ENCODE results near the gene FAM81B. TPM values are rescaled to one million over a fixed set of nuclear protein-coding genes. Genes with fewer than 3 reads are reported as not detected.
"Not testable (repeated sequence)": the region's sequence is repeated elsewhere in the genome, so short reads cannot be mapped to it uniquely, and the experiment has no call there.

Gene FAM81B
- total RNA-seq (10 to 100 TPM in 1 of 2 donors, 1 to 10 TPM in 1; 2.4 to 26.9 TPM), polyA plus RNA-seq (ENCODE audit: insufficient read length in 2 of 2) (10 to 100 TPM in 1 of 2 donors, 1 to 10 TPM in 1; 5.4 to 13.9 TPM)
- long read RNA-seq, donor 1, partial matches to known transcripts: 47 of 47 reads
- long read RNA-seq, donor 1, other reads (novel, unspliced or antisense): 0 of 47 reads
- long read RNA-seq, donor 2: 0 reads
- long read RNA-seq, donor 3: 0 reads
- long read RNA-seq, donor 4: 0 reads

- no peak for DNase-seq (ENCODE audit: low read depth in 4 of 6, low spot score in 6 of 6)
- Histone ChIP-seq H3K36me3 (ENCODE audit: control insufficient read depth, insufficient read depth, low read length) (no peaks in the 10 kb centered on the region), H3K27me3 (ENCODE audit: control insufficient read depth, insufficient read depth, low read length) (no peaks in the 10 kb centered on the region), H3K4me3 (ENCODE audit: low read depth, low read length) (no peak within 1 kb of the TSS), H3K27ac (ENCODE audit: low read depth, low read length) (no peak within 1 kb of the TSS), H3K4me1 (ENCODE audit: control insufficient read depth, insufficient read depth, low read length) (no peaks in the 10 kb centered on the region), H3K9me3 (ENCODE audit: control insufficient read depth, insufficient read depth, low read length) (no peaks in the 10 kb centered on the region)
- no CpG with 5 or more reads among the region's 2 CpGs for WGBS (ENCODE audit: insufficient coverage)
These were observed at the start of gene FAM81B for GRCh38 chr5:95390812-95391492. Gene FAM81B, plus strand, starts transcription at chr5:95391366. Its CDS starts 24 bp downstream, at chr5:95391390.

GRCh38 chr5:95341444-95341843, 49.7 kb upstream of the FAM81B start:
- not testable (repeated sequence) for H3K4me3 ChIP-seq (ENCODE audit: low read depth, low read length); H3K4me1 ChIP-seq (ENCODE audit: control insufficient read depth, insufficient read depth, low read length); H3K36me3 ChIP-seq (ENCODE audit: control insufficient read depth, insufficient read depth, low read length); H3K27me3 ChIP-seq (ENCODE audit: control insufficient read depth, insufficient read depth, low read length); H3K9me3 ChIP-seq (ENCODE audit: control insufficient read depth, insufficient read depth, low read length); H3K27ac ChIP-seq (ENCODE audit: low read depth, low read length); DNase-seq (ENCODE audit: low read depth in 4 of 6, low spot score in 6 of 6)
- no CpG with 5 or more reads among the region's 2 CpGs for WGBS (ENCODE audit: insufficient coverage)

GRCh38 chr5:95347506-95348120, 43.6 kb upstream of the FAM81B start:
- no peaks in the 10 kb centered on the region for H3K4me1 ChIP-seq (ENCODE audit: control insufficient read depth, insufficient read depth, low read length)
- H3K27me3 ChIP-seq (ENCODE audit: control insufficient read depth, insufficient read depth, low read length): no peaks in the 10 kb centered on the region
- H3K36me3 ChIP-seq (ENCODE audit: control insufficient read depth, insufficient read depth, low read length): no peaks in the 10 kb centered on the region
- no peaks in the 10 kb centered on the region for H3K9me3 ChIP-seq (ENCODE audit: control insufficient read depth, insufficient read depth, low read length)
- WGBS (ENCODE audit: insufficient coverage): 17% methylated on average over 1 of the region's 4 CpGs
- no peak overlapping the region for H3K27ac ChIP-seq (ENCODE audit: low read depth, low read length)
- H3K4me3 ChIP-seq (ENCODE audit: low read depth, low read length): no peak overlapping the region
- DNase-seq (ENCODE audit: low read depth in 4 of 6, low spot score in 6 of 6): peak in 2 of 6 donors; percentile 48 to 82

- Histone ChIP-seq H3K4me3 (ENCODE audit: low read depth, low read length) (no peak overlapping the region), H3K27ac (ENCODE audit: low read depth, low read length) (no peak overlapping the region), H3K27me3 (ENCODE audit: control insufficient read depth, insufficient read depth, low read length) (no peaks in the 10 kb centered on the region), H3K9me3 (ENCODE audit: control insufficient read depth, insufficient read depth, low read length) (no peaks in the 10 kb centered on the region), H3K4me1 (ENCODE audit: control insufficient read depth, insufficient read depth, low read length) (no peaks in the 10 kb centered on the region), H3K36me3 (ENCODE audit: control insufficient read depth, insufficient read depth, low read length) (no peaks in the 10 kb centered on the region)
- 92% methylated on average over 1 of the region's 1 CpG for whole genome bisulfite sequencing (ENCODE audit: insufficient coverage)
- no peak for DNase-seq (ENCODE audit: low read depth in 4 of 6, low spot score in 6 of 6)
These were observed 40.5 kb upstream of the FAM81B start for GRCh38 chr5:95350631-95351030.

GRCh38 chr5:95352691-95353090, 38.5 kb upstream of the FAM81B start:
- Histone ChIP-seq H3K4me1 (ENCODE audit: control insufficient read depth, insufficient read depth, low read length) (no peaks in the 10 kb centered on the region), H3K36me3 (ENCODE audit: control insufficient read depth, insufficient read depth, low read length) (no peaks in the 10 kb centered on the region), H3K27me3 (ENCODE audit: control insufficient read depth, insufficient read depth, low read length) (no peaks in the 10 kb centered on the region), H3K4me3 (ENCODE audit: low read depth, low read length) (no peak overlapping the region), H3K27ac (ENCODE audit: low read depth, low read length) (no peak overlapping the region), H3K9me3 (ENCODE audit: control insufficient read depth, insufficient read depth, low read length) (no peaks in the 10 kb centered on the region)
- WGBS (ENCODE audit: insufficient coverage): 89% methylated on average over 1 of the region's 3 CpGs
- peak in 1 of 6 donors; percentile 53 for DNase-seq (ENCODE audit: low read depth in 4 of 6, low spot score in 6 of 6)

GRCh38 chr5:95358320-95358719, 32.8 kb upstream of the FAM81B start:
- Histone ChIP-seq H3K4me1 (ENCODE audit: control insufficient read depth, insufficient read depth, low read length) (no peaks in the 10 kb centered on the region), H3K9me3 (ENCODE audit: control insufficient read depth, insufficient read depth, low read length) (no peaks in the 10 kb centered on the region), H3K27me3 (ENCODE audit: control insufficient read depth, insufficient read depth, low read length) (no peaks in the 10 kb centered on the region), H3K36me3 (ENCODE audit: control insufficient read depth, insufficient read depth, low read length) (no peaks in the 10 kb centered on the region), H3K27ac (ENCODE audit: low read depth, low read length) (no peak overlapping the region), H3K4me3 (ENCODE audit: low read depth, low read length) (no peak overlapping the region)
- DNase-seq (ENCODE audit: low read depth in 4 of 6, low spot score in 6 of 6): peak in 1 of 6 donors; percentile 5
- WGBS (ENCODE audit: insufficient coverage): no CpG with 5 or more reads among the region's 2 CpGs

GRCh38 chr5:95358848-95359247, 32.3 kb upstream of the FAM81B start:
- Histone ChIP-seq H3K27me3 (ENCODE audit: control insufficient read depth, insufficient read depth, low read length) (no peaks in the 10 kb centered on the region), H3K4me1 (ENCODE audit: control insufficient read depth, insufficient read depth, low read length) (no peaks in the 10 kb centered on the region), H3K9me3 (ENCODE audit: control insufficient read depth, insufficient read depth, low read length) (no peaks in the 10 kb centered on the region), H3K27ac (ENCODE audit: low read depth, low read length) (no peak overlapping the region), H3K36me3 (ENCODE audit: control insufficient read depth, insufficient read depth, low read length) (no peaks in the 10 kb centered on the region), H3K4me3 (ENCODE audit: low read depth, low read length) (no peak overlapping the region)
- 71% methylated on average over 1 of the region's 2 CpGs for WGBS (ENCODE audit: insufficient coverage)
- no peak for DNase-seq (ENCODE audit: low read depth in 4 of 6, low spot score in 6 of 6)

GRCh38 chr5:95360667-95361066, 30.5 kb upstream of the FAM81B start:
- H3K4me1 ChIP-seq (ENCODE audit: control insufficient read depth, insufficient read depth, low read length); DNase-seq (ENCODE audit: low read depth in 4 of 6, low spot score in 6 of 6); H3K36me3 ChIP-seq (ENCODE audit: control insufficient read depth, insufficient read depth, low read length); H3K4me3 ChIP-seq (ENCODE audit: low read depth, low read length); H3K27me3 ChIP-seq (ENCODE audit: control insufficient read depth, insufficient read depth, low read length); H3K9me3 ChIP-seq (ENCODE audit: control insufficient read depth, insufficient read depth, low read length); H3K27ac ChIP-seq (ENCODE audit: low read depth, low read length): not testable (repeated sequence)
- WGBS (ENCODE audit: insufficient coverage): 86% methylated on average over 1 of the region's 2 CpGs

GRCh38 chr5:95365302-95366095, 25.7 kb upstream of the FAM81B start:
- 90% methylated on average over 7 of the region's 8 CpGs for WGBS (ENCODE audit: insufficient coverage)
- no peak overlapping the region for H3K4me3 ChIP-seq (ENCODE audit: low read depth, low read length)
- H3K27ac ChIP-seq (ENCODE audit: low read depth, low read length): no peak overlapping the region
- H3K4me1 ChIP-seq (ENCODE audit: control insufficient read depth, insufficient read depth, low read length): no peaks in the 10 kb centered on the region
- no peaks in the 10 kb centered on the region for H3K27me3 ChIP-seq (ENCODE audit: control insufficient read depth, insufficient read depth, low read length)
- DNase-seq (ENCODE audit: low read depth in 4 of 6, low spot score in 6 of 6): no peak
- no peaks in the 10 kb centered on the region for H3K9me3 ChIP-seq (ENCODE audit: control insufficient read depth, insufficient read depth, low read length)
- no peaks in the 10 kb centered on the region for H3K36me3 ChIP-seq (ENCODE audit: control insufficient read depth, insufficient read depth, low read length)

Data from spinal cord (tissue), 10 donors.